H1 (cell line): ENCODE data around the gene MYO7B. TPM values are rescaled to one million over a fixed set of nuclear protein-coding genes. Genes with fewer than 3 reads are reported as not detected.

Source experiments
- CTCF ChIA-PET: fragments of 300-600 bp; sonication (Branson Sonifier 250); formaldehyde crosslinking; loops from one replicate; lab custom pipeline; 2021; ENCODE audit not compliant: partially characterized antibody; lab: Charles Lee
- POLR2A ChIA-PET: fragments of 300-600 bp; sonication (Branson Sonifier 250); formaldehyde crosslinking; loops from one replicate; lab custom pipeline; 2021; ENCODE audit warnings: inconsistent platforms; ENCODE audit not compliant: partially characterized antibody; lab: Charles Lee
- DNase-seq, 2 experiments: peaks; one replicate each; pipeline versions ENCODE4 v3.0.0 to v3.0.0-alpha.2; 2010 to 2022; ENCODE audit warnings: low spot score in 2 of 2, low read depth in 1 of 2, mixed read lengths in 1 of 2
- FAIRE-seq: peaks from 2 replicates; lab custom pipeline; 2011; peaks lifted over from hg19 to GRCh38; lab: Jason Lieb, UNC
- H2AFZ ChIP-seq: 2 replicates; pipeline ENCODE4 v1.8.1; 2012; ENCODE audit warnings: low read length, inconsistent platforms
- H2AK5ac ChIP-seq: 2 replicates; pipeline ENCODE4 v1.6.1; 2013; ENCODE audit warnings: low read depth, low read length
- H2BK120ac ChIP-seq: replicated peaks from 2 replicates; pipeline ENCODE3; 2013; ENCODE audit warnings: low read depth, low read length, inconsistent platforms
- H2BK12ac ChIP-seq: 2 replicates; pipeline ENCODE4 v1.6.1; 2013; ENCODE audit warnings: low read depth, low read length
- H2BK15ac ChIP-seq: 2 replicates; pipeline ENCODE4 v1.6.1; 2013; ENCODE audit warnings: low read length
- H2BK20ac ChIP-seq: 2 replicates; pipeline ENCODE4 v1.6.1; 2013; ENCODE audit warnings: low read length
- H2BK5ac ChIP-seq: 2 replicates; pipeline ENCODE4 v1.6.1; 2013; ENCODE audit warnings: low read depth, low read length
- H3K14ac ChIP-seq: 2 replicates; pipeline ENCODE4 v1.6.1; 2013; ENCODE audit warnings: inconsistent platforms; ENCODE audit not compliant: insufficient read length
- H3K18ac ChIP-seq: 2 replicates; pipeline ENCODE4 v1.6.1; 2013; ENCODE audit warnings: low read length; ENCODE audit errors: extremely low read depth
- H3K23ac ChIP-seq: 2 replicates; pipeline ENCODE4 v1.6.1; 2013; ENCODE audit warnings: inconsistent platforms; ENCODE audit not compliant: insufficient read length
- H3K23me2 ChIP-seq: 2 replicates; pipeline ENCODE4 v1.6.1; 2013; ENCODE audit warnings: low read depth, low read length
- H3K27ac ChIP-seq: 2 replicates; pipeline ENCODE4 v1.6.1; 2011; ENCODE audit warnings: low read depth, low read length, inconsistent platforms
- H3K27me3 ChIP-seq, 4 experiments: replicated peaks in 1 of 4; 1 replicate in 1 of 4; 2 replicates in 3 of 4; pipeline versions ENCODE4 v1.6.1 to v1.8.1; 2011 to 2013; ENCODE audit warnings: low read length in 3 of 4, mild to moderate bottlenecking in 3 of 4, inconsistent platforms in 2 of 4, mixed read lengths in 2 of 4, moderate library complexity in 1 of 4; ENCODE audit not compliant: control insufficient read depth in 3 of 4, insufficient read depth in 3 of 4; ENCODE audit errors: extremely low read depth in 1 of 4
- H3K36me3 ChIP-seq, 4 experiments: 2 replicates each; pipeline versions ENCODE4 v1.6.1 to v1.8.1; 2011 to 2013; ENCODE audit warnings: mild to moderate bottlenecking in 4 of 4, low read length in 3 of 4, moderate library complexity in 2 of 4, control low read depth in 1 of 4, inconsistent platforms in 1 of 4; ENCODE audit not compliant: insufficient read depth in 4 of 4, control insufficient read depth in 2 of 4
- H3K4ac ChIP-seq: replicated peaks from 2 replicates; pipeline ENCODE3; 2013; ENCODE audit warnings: low read length, low read depth, mixed read lengths, inconsistent platforms; ENCODE audit not compliant: insufficient read length
- H3K4me1 ChIP-seq, 4 experiments: replicated peaks in 1 of 4; 1 replicate in 1 of 4; 2 replicates in 3 of 4; pipeline versions ENCODE4 v1.6.1 to v1.8.1; 2011 to 2013; ENCODE audit warnings: low read length in 3 of 4, inconsistent platforms in 2 of 4, mixed read lengths in 1 of 4; ENCODE audit not compliant: insufficient read depth in 4 of 4, control insufficient read depth in 3 of 4
- H3K4me2 ChIP-seq, 2 experiments: 2 replicates each; pipeline versions ENCODE4 v1.6.1 to v1.8.1; 2011 to 2013; ENCODE audit warnings: low read depth in 2 of 2, low read length in 2 of 2, control low read depth in 1 of 2, inconsistent platforms in 1 of 2, mild to moderate bottlenecking in 1 of 2; ENCODE audit not compliant: insufficient read depth in 1 of 2
- H3K4me3 ChIP-seq, 4 experiments: fragments of 200-600, 300-600 bp in 1 of 4; sonication (generic), shearing (Covaris generic), sonication (Bioruptor Twin) in 1 of 4; 2 replicates each; pipeline versions ENCODE4 v1.5.1 to v1.8.1; 2011 to 2016; ENCODE audit warnings: low read length in 4 of 4, low read depth in 3 of 4, control low read depth in 2 of 4, inconsistent platforms in 2 of 4, mild to moderate bottlenecking in 2 of 4, mixed read lengths in 1 of 4, moderate library complexity in 1 of 4; ENCODE audit not compliant: insufficient read depth in 2 of 4; ENCODE audit errors: extremely low read depth in 1 of 4
- H3K56ac ChIP-seq: replicated peaks from 2 replicates; pipeline ENCODE3; 2013; ENCODE audit warnings: low read depth, mild to moderate bottlenecking, mixed read lengths, low read length, inconsistent platforms; ENCODE audit not compliant: insufficient read length
- H3K79me1 ChIP-seq: 2 replicates; pipeline ENCODE4 v1.6.1; 2013; ENCODE audit warnings: low read depth, low read length, control low read depth
- H3K79me2 ChIP-seq, 2 experiments: 2 replicates each; pipeline versions ENCODE4 v1.6.1 to v1.8.1; 2012 to 2013; ENCODE audit warnings: low read length in 2 of 2, mild to moderate bottlenecking in 2 of 2, inconsistent platforms in 1 of 2; ENCODE audit not compliant: insufficient read depth in 2 of 2, control insufficient read depth in 1 of 2
- H3K9ac ChIP-seq, 4 experiments: replicated peaks in 1 of 4; 1 replicate in 1 of 4; 2 replicates in 3 of 4; pipeline versions ENCODE4 v1.6.1 to v1.8.1; 2011 to 2013; ENCODE audit warnings: low read depth in 3 of 4, low read length in 3 of 4, control low read depth in 2 of 4, mild to moderate bottlenecking in 2 of 4, moderate library complexity in 2 of 4, inconsistent platforms in 1 of 4; ENCODE audit errors: extremely low read depth in 1 of 4
- H3K9me3 ChIP-seq, 2 experiments: 2 replicates each; pipeline versions ENCODE4 v1.6.1 to v1.8.1; 2012 to 2013; ENCODE audit warnings: mild to moderate bottlenecking in 2 of 2, moderate library complexity in 2 of 2, control low read depth in 1 of 2, inconsistent platforms in 1 of 2, low read depth in 1 of 2, low read length in 1 of 2, mixed read lengths in 1 of 2; ENCODE audit not compliant: insufficient read depth in 2 of 2
- H4K20me1 ChIP-seq, 2 experiments: replicated peaks in 1 of 2; 2 replicates each; pipeline versions ENCODE3 to v1.8.1; 2011 to 2013; ENCODE audit warnings: inconsistent platforms in 2 of 2, low read length in 2 of 2, mild to moderate bottlenecking in 1 of 2; ENCODE audit not compliant: insufficient read depth in 2 of 2, control insufficient read depth in 1 of 2
- H4K5ac ChIP-seq: 2 replicates; pipeline ENCODE4 v1.6.1; 2013; ENCODE audit warnings: low read length, low read depth, mixed read lengths, inconsistent platforms; ENCODE audit not compliant: insufficient read length
- H4K8ac ChIP-seq: 2 replicates; pipeline ENCODE4 v1.8.0; 2013; ENCODE audit warnings: mild to moderate bottlenecking, moderate library complexity, low read length, inconsistent platforms; ENCODE audit not compliant: insufficient read depth; ENCODE audit errors: extremely low read depth
- H4K91ac ChIP-seq: replicated peaks from 2 replicates; pipeline ENCODE3; 2013; ENCODE audit warnings: low read length, mixed read lengths, inconsistent platforms; ENCODE audit not compliant: insufficient read length
- SP4 ChIP-seq: IDR thresholded peaks from 2 replicates; pipeline ENCODE4 v1.6.1; 2012; ENCODE audit warnings: low read length, inconsistent platforms
- WGBS, 2 experiments: shearing (Covaris generic) in 1 of 2; methylation state at CpG; one replicate each; pipeline versions ENCODE4 v1.1.6 to v1.1.7; 2013 to 2015; ENCODE audit warnings: low lambda C conversion rate in 2 of 2, mixed read lengths in 2 of 2, inconsistent platforms in 1 of 2, low coverage in 1 of 2, missing lambda C conversion rate in 1 of 2; ENCODE audit not compliant: insufficient replicate concordance in 2 of 2, insufficient coverage in 1 of 2, insufficient read length in 1 of 2; ENCODE audit errors: extremely low coverage in 1 of 2, missing lambda C conversion rate in 1 of 2; 5-methylcytosine and 5-hydroxymethylcytosine counted together
- polyA plus RNA-seq, 7 experiments: library from polyadenylated mRNA; depleted of rRNA in 3 of 7; stranded (reverse) in 5 of 7; unstranded in 2 of 7; fragments of >200 nt in 5 of 7; fragments of 200-250 nt in 2 of 7; gene quantifications; 1 replicate in 5 of 7; 2 replicates in 1 of 7; 4 replicates in 1 of 7; pipeline versions ENCODE4 v1.2.1 to v1.2.3, GENCODE V29; 2011 to 2013; ENCODE audit warnings: missing spikeins in 2 of 7, mixed read lengths in 2 of 7
- total RNA-seq: library from RNA; stranded (reverse); fragmentation: NEBNext Ultra II Directional; extraction: Animal tissue kit (Norgen Biotek cat#: 25700); gene quantifications from 2 replicates; pipeline ENCODE4 v1.2.1, GENCODE V29; 2021

MYO7B gene
- total and polyA plus RNA-seq, 2 of the 8 experiments (the other 6 are each of a cell fraction or from before 2014, with no cell fraction given), result not detected

GRCh38 chr2:127561371-127561770 lies 25.9 kb downstream of the MYO7B start:
- 93% methylated on average over 8 of the region's 8 CpGs; no CpG with 5 or more reads in 1 of the 2 experiments for WGBS, 2 experiments
- no peak overlapping the region for H2AK5ac ChIP-seq

More at GRCh38 chr2:127561371-127561770, 25.9 kb downstream of the MYO7B start:
- no peak overlapping the region for H2BK5ac ChIP-seq
- H3K79me1 ChIP-seq, result no peaks in the 10 kb centered on the region
- H3K14ac ChIP-seq, result no peak overlapping the region
- H3K4me2 ChIP-seq, result no peak overlapping the region
- no peaks in the 10 kb centered on the region for H4K20me1 ChIP-seq
- H3K4me1 ChIP-seq, result peaks cover 0 to 6% (median 4%) of the 10 kb centered on the region in 4 experiments; a peak in 3 of 7 replicates
- no peak overlapping the region for H2BK12ac ChIP-seq
- H3K23me2 ChIP-seq, result no peaks in the 10 kb centered on the region
- H3K9ac ChIP-seq, result no peak overlapping the region
- H3K9me3 ChIP-seq, result no peaks in the 10 kb centered on the region
- TF ChIP-seq SP4, result no peak
- H3K79me2 ChIP-seq, result no peaks in the 10 kb centered on the region
- no peak overlapping the region for H2BK20ac ChIP-seq
- no peak overlapping the region for H2BK120ac ChIP-seq
- no peak overlapping the region for H3K18ac ChIP-seq
- no peaks in the 10 kb centered on the region for H3K36me3 ChIP-seq
- no peak overlapping the region for H2AFZ ChIP-seq
- ChIA-PET POLR2A (no interaction called here), CTCF (no interaction called here)
- no peak overlapping the region for H3K4ac ChIP-seq
- H4K8ac ChIP-seq, result no peak overlapping the region
- no peak overlapping the region for H4K91ac ChIP-seq
- H4K5ac ChIP-seq, result no peak overlapping the region
- H3K56ac ChIP-seq, result no peak overlapping the region
- H3K23ac ChIP-seq, result no peak overlapping the region
- DNase-seq (no peak), FAIRE-seq (no peak)
- no peaks in the 10 kb centered on the region for H3K27me3 ChIP-seq
- H3K27ac ChIP-seq, result no peak overlapping the region
- H3K4me3 ChIP-seq, result no peak overlapping the region
- no peak overlapping the region for H2BK15ac ChIP-seq
